Left ventricle myocardium inferior (tissue), 1 donor: ENCODE results near the gene SREBF2. TPM values are rescaled to one million over a fixed set of nuclear protein-coding genes. Genes with fewer than 3 reads are reported as not detected.
"Not testable (repeated sequence)": the region's sequence is repeated elsewhere in the genome, so short reads cannot be mapped to it uniquely, and the experiment has no call there.

Source experiments
- DNase-seq: peaks from one replicate; pipeline ENCODE4 v3.0.0-alpha.2; 2020
- H3K27ac ChIP-seq: fragments of 200-600 bp; replicated peaks from 2 replicates; pipeline ENCODE4 v1.8.0; 2021
- H3K27me3 ChIP-seq: fragments of 200-600 bp; 2 replicates; pipeline ENCODE4 v1.8.0; 2021; ENCODE audit warnings: low read depth
- H3K36me3 ChIP-seq: fragments of 200-600 bp; 2 replicates; pipeline ENCODE4 v1.8.0; 2021
- H3K4me1 ChIP-seq: fragments of 200-600 bp; 2 replicates; pipeline ENCODE4 v1.8.0; 2021
- H3K4me3 ChIP-seq: fragments of 200-600 bp; 2 replicates; pipeline ENCODE4 v1.8.0; 2021; ENCODE audit warnings: mild to moderate bottlenecking, moderate library complexity
- H3K9me3 ChIP-seq: fragments of 200-600 bp; replicated peaks from 2 replicates; pipeline ENCODE4 v1.8.0; 2021
- CTCF ChIP-seq: fragments of 200-600 bp; IDR thresholded peaks from 2 replicates; pipeline ENCODE4 v1.8.0; 2021; ENCODE audit warnings: antibody characterized with exemption, mild to moderate bottlenecking, borderline replicate concordance
- intact Hi-C: fragments of 100-400 bp; cut with micrococcal nuclease; formaldehyde crosslinking; loops from one replicate; pipeline ENCODE4 v1.11.0; 2022
- total RNA-seq: library from RNA; stranded (reverse); fragmentation: NEBNext Ultra II Directional; extraction: Animal tissue kit (Norgen Biotek cat#: 25700); gene quantifications from one replicate; pipeline ENCODE4 v1.2.1, GENCODE V29; 2021
- donor health status: DM: no; HTN: yes; CAD: no; lungs with severe emphysema.

SREBF2 gene
- total RNA-seq, 1 donor from 2014 or later = 74.5 TPM

- peaks cover 11% of the 10 kb centered on the region for H3K36me3 ChIP-seq
- intact Hi-C loops = no loop called here
- H3K4me3 ChIP-seq = peak overlapping the region; percentile 99
- H3K27me3 ChIP-seq = no peaks in the 10 kb centered on the region
- H3K27ac ChIP-seq = peak overlapping the region; percentile 95
- no peak for TF ChIP-seq CTCF
- DNase-seq = no peak
- peaks cover 52% of the 10 kb centered on the region for H3K4me1 ChIP-seq
- no peaks in the 10 kb centered on the region for H3K9me3 ChIP-seq
Measured at GRCh38 chr22:41831828-41832552, 915 bp upstream of the SREBF2 start.

GRCh38 chr22:41833369-41834004, 582 bp downstream of the SREBF2 start:
- intact Hi-C loops = no loop called here
- H3K4me3 ChIP-seq = peak overlapping the region; percentile 99
- no peaks in the 10 kb centered on the region for H3K27me3 ChIP-seq
- no peak for TF ChIP-seq CTCF
- no peaks in the 10 kb centered on the region for H3K9me3 ChIP-seq
- peak overlapping the region; percentile 95 for H3K27ac ChIP-seq
- peak; percentile 30 for DNase-seq
- H3K4me1 ChIP-seq = peaks cover 57% of the 10 kb centered on the region
- peaks cover 11% of the 10 kb centered on the region for H3K36me3 ChIP-seq

GRCh38 chr22:41834005-41834944, 1.4 kb downstream of the SREBF2 start:
- Histone ChIP-seq H3K4me3 (peak overlapping the region; percentile 99), H3K4me1 (peaks cover 64% of the 10 kb centered on the region), H3K27me3 (no peaks in the 10 kb centered on the region), H3K36me3 (peaks cover 11% of the 10 kb centered on the region), H3K27ac (peak overlapping the region; percentile 95), H3K9me3 (no peaks in the 10 kb centered on the region)
- no peak for DNase-seq
- intact Hi-C loops = no loop called here
- no peak for TF ChIP-seq CTCF

- H3K27me3 ChIP-seq, intact Hi-C loops, H3K4me3 ChIP-seq, DNase-seq, H3K9me3 ChIP-seq: not testable (repeated sequence)
- Histone ChIP-seq H3K27ac (peak overlapping the region; percentile 27), H3K36me3 (peaks cover 11% of the 10 kb centered on the region), H3K4me1 (peaks cover 73% of the 10 kb centered on the region)
Measured at GRCh38 chr22:41835462-41835861, 2.6 kb downstream of the SREBF2 start.

- TF ChIP-seq CTCF = no peak
- Histone ChIP-seq H3K4me1 (peaks cover 84% of the 10 kb centered on the region), H3K4me3 (no peak overlapping the region), H3K27me3 (no peaks in the 10 kb centered on the region), H3K9me3 (no peaks in the 10 kb centered on the region), H3K27ac (no peak overlapping the region), H3K36me3 (peaks cover 11% of the 10 kb centered on the region)
- intact Hi-C loops = no loop called here
- DNase-seq = no peak
Measured at GRCh38 chr22:41836551-41836950, 3.6 kb downstream of the SREBF2 start.
